Measurements from ENCODE around the gene ALMS1.
"Not testable (repeated sequence)": the region's sequence is repeated elsewhere in the genome, so short reads cannot be mapped to it uniquely, and the experiment has no call there.

Gene ALMS1

DNA sequence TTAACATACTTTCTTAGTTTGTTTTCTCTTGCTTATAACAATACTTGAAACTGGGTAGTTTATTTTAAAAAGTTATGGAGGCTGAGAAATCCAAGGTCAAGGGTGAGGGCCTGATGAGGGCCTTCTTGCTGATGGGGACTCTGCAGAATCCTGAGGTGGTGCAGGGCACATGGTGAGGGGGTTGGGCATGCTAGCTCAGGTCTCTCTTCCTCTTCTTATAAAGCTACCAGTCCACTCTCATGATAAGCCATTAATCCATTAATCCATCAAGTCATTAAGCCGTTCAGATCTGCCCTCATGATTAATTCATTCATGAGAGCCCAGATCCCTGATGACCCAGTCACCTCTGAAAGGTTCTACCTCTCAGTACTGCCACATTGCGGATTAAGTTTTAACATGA, 21.4 kb downstream of the ALMS1 start:
- ATAC-seq = no peak

DNA sequence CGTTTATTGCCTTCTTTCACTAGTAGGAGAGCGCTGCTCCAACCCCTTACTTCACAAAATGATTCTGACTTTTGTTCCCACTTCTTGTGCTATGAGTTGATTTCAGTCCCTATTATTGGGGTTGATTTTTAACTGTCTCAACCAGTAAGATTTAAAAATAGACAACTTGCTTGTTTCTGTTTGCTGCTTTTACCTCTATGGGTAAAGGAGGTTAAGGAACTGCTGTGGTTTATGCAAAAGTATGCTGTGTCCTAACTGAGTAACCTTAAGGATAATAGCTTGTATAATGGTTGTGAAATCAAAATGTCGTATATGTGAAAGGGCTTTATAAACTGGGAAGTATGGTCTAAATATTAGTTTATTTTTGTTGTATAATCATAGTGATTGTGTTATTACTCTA, 22.6 kb downstream of the ALMS1 start:
- no peak for ATAC-seq

DNA sequence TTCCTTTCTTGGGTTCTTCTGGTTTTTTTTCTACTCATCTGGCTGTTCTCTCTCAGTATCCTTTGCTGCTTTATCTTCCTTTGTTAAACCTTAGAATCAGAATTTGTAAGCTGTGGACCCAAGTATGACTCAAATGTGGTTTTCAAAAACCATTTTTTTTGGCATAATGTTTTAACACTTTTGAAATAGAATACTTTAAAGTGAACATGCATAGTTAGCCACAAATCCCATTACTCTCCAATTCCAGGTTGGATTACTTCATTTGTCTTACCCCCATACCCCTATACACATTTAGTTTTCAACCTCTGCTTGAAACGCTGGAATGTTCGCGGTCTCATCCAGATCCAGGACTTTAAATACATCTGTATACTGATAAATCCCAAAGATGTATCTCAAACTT, 29.1 kb downstream of the ALMS1 start:
- no peak for ATAC-seq

DNA sequence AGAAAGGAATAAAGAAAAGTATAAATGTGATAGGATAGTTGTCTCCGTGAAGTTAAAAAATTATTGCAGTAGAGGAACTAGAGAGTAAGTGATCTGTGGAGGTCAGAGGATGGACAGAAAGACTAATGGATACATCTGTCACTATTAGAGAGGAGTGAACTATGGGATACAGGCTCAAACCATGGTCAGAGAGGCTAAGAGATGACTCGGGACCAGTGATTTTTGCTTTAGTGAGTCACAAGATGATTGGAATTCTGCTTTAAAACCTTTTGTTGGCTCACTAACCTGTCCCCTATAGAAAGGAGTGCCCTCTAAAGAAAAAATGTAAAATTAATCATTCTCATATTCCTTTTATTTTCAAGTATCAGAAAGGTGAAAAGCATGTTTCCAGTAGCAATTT, 30.3 kb downstream of the ALMS1 start:
- ATAC-seq = no peak

DNA sequence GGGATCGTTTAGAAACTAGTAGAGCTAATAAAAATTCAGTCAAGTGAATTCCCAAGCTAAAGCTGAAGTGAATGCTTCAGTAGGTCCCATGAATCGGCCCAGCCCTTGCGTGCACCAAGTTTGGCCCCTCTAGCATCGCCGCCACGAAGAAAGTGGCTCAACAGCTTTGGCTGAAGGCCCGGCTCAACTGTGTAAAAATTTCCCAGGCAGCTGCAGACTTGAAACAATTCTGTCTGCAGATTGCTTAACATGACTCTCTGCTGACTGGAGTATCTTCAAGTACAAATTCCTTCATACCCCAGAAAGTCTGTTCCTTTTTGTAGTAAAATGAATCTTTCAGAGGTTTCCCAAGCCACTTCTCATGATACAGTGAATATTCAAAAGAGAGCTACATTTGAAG, 32.7 kb downstream of the ALMS1 start:
- ATAC-seq = no peak

DNA sequence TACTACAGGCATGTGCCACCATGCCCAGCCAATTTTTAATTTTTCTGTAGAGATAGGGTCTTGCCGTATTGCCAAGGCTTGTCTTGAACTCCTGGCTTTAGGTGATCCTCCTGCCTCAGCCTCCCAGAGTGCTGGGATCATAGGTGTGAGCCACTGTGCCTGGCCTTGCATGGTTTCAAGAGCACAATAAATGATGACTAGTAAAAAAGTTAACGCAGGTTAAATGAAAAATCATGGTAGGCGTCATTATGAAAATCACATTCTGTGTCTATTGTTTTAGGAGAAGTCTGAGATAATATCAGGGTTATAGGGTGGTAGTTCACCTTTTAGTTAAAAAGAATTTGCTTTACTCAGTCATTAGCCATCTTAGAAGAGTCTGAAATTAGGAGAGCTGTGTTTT, 38.3 kb downstream of the ALMS1 start:
- ATAC-seq = no peak

DNA sequence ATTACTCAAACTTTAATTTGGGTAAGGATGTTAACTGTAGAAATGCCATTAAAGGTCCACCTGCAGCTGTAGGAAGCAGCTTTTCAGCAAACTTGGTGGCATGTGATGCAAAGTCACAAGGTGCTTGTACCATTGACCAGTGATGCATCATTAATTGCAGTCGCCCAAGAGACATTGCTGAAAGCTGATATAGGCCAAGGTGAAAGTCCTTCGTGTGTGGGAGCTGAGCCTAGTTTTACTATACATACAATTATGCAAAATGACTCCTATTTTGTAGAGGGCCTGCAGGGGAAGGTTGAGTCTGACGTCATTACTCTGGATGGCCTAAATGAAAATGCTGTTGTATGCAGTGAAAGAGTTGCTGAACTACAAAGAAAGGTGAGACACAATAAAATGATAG, 40.5 kb downstream of the ALMS1 start:
- no peak for ATAC-seq

DNA sequence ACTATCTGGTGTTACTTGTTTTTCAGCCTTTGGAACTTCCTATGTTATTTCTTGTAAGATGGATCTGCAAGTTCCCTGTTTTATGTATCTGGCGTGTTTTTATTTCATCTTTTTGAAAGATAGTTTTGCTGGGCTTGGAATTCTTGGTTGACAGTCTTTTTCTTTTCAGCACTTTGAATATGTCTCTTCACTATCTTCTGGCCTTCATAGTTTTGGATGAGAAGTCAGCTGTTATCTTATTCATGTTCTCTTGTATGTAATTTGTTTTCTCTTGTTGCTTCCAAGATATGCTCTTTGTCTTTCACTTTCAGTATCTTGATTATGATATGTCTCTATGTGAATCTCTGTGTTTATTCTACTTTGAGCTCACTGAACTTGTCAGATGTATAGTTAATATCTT, 50.4 kb downstream of the ALMS1 start:
- no peak for ATAC-seq

DNA sequence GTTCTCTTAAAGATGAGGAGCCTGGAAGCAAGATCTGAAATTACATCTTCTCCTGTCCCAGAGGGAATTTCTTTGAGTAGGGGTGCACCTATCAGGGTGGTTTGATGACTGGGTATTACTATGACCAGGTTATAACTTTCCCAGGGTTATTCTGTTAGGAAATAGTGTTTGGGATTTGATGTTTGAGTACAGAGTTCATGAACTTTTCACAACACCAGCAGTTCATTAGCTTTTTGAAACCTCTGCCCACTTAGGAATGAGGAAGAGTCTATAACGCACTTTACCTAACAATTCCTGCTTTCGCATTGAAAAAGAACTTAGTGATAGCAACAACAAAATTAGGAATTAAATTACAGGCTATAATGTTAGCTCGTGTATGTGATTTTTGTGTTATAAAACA, 58.6 kb downstream of the ALMS1 start:
- no peak for ATAC-seq

DNA sequence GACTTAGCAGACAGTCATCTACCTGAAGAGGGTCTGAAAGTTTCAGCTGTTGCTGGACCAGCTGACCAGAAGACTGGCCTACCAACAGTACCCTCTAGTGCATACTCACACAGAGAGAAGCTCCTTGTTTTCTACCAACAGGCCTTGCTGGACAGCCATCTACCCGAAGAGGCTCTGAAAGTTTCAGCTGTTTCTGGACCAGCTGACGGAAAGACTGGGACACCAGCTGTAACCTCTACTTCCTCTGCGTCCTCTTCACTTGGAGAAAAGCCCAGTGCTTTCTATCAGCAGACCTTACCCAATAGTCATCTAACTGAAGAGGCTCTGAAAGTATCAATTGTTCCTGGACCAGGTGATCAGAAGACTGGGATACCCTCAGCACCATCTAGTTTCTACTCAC, 63.2 kb downstream of the ALMS1 start:
- ATAC-seq = no peak

DNA sequence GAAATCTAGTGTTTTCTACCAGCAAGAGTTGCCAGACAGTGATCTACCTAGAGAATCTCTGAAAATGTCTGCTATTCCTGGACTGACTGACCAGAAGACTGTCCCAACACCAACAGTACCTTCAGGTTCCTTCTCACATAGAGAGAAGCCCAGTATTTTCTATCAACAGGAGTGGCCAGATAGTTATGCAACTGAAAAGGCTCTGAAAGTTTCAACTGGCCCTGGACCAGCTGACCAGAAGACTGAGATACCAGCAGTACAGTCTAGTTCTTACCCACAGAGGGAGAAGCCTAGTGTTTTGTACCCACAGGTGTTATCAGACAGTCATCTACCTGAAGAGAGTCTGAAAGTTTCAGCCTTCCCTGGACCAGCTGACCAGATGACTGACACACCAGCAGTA, 63.8 kb downstream of the ALMS1 start:
- no peak for ATAC-seq

DNA sequence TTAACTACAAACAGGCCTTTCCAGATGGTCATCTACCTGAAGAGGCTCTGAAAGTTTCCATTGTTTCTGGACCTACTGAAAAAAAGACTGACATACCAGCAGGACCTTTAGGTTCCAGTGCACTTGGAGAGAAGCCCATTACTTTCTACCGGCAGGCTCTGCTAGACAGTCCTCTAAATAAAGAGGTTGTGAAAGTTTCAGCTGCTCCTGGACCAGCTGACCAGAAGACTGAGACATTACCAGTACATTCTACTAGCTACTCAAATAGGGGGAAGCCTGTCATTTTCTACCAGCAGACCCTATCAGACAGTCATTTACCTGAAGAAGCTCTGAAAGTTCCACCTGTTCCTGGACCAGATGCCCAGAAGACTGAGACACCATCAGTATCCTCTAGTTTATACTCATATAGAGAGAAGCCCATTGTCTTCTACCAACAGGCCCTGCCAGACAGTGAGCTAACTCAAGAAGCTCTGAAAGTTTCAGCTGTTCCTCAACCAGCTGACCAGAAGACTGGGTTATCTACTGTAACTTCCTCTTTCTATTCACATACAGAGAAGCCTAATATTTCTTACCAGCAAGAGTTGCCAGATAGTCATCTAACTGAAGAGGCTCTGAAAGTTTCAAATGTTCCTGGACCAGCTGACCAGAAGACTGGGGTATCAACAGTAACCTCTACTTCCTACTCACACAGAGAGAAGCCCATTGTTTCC, 65.8 kb downstream of the ALMS1 start:
- ATAC-seq = no peak

DNA sequence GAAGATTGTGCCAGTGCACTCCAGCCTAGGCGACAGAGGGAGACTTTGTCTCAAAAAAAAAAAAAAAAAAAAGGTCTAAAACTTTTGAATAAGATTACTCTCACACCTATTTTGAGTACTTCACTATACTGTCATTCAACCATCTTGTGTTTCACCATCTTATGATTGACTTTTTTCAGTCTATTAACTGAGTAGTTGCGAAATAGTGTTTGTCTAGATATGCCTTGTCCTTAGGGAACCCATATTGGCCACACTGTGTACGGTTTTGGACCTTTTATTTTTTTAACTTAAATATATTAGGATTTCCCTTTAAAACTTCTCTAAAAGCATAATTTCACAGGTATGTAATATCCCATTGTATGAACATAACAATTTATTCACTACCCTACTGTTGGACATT, 72.3 kb downstream of the ALMS1 start:
- ATAC-seq = no peak

DNA sequence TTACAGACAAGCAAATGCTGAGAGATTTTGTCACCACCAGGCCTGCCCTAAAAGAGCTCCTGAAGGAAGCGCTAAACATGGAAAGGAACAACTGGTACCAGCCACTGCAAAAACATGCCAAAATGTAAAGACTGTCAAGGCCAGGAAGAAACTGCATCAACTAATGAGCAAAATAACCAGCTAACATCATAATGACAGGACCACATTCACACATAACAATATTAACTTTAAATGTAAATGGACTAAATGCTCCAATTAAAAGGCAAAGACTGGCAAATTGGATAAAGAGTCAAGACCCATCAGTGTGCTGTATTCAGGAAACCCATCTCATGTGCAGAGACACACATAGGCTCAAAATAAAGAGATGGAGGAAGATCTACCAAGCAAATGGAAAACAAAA, 76.8 kb downstream of the ALMS1 start:
- ATAC-seq = not testable (repeated sequence)

DNA sequence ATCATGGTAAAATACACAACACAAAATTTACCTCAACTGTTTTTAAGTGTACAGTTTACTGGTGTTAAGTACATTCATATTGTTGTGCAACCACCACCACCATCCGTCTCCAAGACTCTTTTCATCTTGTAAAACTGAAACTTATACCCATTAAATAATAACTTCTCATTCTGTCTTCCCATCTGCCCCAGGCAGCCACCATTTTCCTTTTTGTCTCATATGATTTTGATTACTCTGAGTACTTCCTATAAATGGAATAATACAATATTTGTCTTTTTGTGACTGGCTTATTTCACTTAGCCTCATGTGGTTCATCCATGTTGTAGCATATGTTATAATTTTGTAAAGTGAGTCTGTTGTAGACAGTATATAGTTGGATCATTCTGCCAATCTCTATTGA, 82.7 kb downstream of the ALMS1 start:
- ATAC-seq = no peak

DNA sequence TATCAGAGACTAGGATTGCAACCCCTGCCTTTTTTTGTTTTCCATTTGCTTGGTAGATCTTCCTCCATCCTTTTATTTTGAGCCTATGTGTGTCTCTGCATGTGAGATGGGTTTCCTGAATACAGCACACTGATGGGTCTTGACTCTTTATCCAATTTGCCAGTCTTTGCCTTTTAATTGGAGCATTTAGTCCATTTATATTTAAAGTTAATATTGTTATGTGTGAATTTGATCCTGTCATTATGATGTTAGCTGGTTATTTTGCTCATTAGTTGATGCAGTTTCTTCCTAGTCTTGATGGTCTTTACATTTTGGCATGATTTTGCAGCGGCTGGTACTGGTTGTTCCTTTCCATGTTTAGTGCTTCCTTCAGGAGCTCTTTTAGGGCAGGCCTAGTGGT, 98.2 kb downstream of the ALMS1 start:
- ATAC-seq = not testable (repeated sequence)

DNA sequence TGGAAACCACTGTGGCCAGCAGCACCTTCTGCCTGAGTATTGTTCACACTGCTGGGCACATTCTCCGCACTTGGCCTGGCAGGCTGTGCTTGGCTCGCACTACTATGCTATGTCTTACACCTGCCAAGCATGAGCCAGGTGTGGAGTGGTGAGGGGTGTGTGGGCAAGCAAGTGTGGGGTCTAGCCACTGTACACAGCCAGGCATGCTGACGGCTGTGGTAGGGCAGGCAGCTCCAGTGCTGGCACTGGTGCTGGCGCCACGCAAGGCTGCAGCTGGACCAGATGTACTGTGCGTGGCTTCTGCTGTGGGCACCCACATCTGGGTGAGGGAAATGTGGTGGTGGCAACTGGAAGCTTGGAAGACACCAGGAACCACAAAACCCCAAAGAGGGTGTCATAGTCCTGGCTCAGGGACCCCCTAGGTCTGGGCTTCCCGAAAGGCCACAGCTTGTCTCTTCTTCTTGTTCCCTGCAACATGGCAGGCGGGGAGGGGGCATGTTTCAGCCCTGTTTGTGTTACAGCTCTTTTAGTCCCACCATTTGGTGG, 101.5 kb downstream of the ALMS1 start:
- ATAC-seq = no peak

DNA sequence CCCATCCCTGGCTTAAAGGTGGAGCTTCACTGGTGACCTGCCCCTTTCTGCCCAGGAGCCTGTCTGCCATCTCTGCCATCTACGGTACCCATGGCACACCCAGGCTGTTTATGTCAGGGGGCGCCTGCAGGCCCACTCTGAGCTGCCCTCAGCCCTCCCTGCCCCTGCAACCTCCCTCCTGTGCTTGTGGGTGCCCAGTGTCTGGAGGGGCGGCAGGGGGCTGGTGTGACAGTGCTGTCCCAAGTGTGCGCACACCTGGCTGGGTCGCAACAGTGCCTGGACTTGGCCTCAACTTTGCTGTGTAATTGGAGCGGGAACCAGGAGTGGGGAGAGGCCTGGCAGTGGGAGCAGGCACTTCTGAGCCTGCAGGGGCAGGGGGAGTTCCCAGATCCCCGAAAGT, 102.4 kb downstream of the ALMS1 start:
- no peak for ATAC-seq

DNA sequence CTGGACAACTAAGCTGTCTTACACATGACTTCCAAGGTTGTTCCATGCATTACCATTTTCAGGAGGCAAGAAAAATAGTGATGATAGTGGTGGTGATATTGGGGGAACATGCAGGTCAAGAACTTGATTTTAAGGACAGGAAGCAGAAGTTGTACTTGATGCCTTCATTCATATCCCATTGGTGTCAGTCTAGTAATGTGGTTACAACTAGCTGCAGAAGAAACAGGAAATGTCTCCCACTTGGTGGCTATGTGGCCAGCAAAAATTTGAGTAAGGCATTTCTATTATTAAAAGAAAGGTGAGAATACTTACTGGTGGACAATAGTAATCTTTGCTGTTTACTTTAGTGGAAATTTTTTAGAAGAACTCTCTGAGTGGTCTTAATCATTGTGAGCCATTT, 103.4 kb downstream of the ALMS1 start:
- ATAC-seq = no peak

DNA sequence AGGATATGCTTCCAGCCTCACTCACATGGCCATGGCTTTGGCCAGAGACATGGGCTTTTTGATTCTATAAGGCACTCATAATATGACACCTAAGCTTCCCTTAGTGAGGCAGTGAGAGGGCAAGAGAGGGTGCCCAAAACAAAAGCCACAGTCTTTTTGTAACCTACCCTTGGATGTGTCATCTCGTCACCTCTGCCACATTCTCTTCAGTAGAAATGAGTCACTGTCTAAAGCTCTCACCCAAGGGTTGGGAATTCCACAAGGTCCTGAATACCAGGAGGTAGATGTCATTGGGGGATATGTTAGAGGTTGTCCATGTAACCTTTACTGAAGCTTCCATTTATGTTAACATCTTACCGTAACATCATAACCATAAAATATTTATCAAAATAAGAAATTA, 108.4 kb downstream of the ALMS1 start:
- peak; percentile 25 to 51 for ATAC-seq

DNA sequence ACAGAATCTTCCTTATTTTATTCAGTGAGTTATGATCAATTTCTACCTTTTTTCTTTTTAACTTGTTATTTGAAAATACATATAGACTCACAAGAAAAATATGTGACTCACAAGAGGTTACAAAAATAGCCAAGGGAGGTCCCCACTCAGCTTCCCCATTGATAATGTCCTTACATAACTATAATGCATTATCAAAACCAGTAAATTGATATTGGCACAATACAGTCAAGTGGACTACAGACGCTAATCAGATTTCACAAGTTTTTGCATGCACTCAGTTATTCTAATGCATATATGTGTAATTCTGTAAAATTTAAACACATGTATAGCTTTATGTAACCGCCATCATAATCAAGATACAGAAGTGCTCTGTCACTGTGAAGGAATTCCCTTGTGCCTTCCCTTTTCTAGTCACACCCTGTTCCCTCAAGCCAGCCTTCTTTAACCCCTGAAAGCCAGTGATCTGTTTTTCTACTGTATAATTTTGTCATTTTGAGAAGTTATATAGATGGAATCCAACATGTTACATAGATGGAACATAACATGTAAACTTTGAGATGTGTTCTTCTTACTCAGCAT, 118.4 kb downstream of the ALMS1 start:
- no peak for ATAC-seq

DNA sequence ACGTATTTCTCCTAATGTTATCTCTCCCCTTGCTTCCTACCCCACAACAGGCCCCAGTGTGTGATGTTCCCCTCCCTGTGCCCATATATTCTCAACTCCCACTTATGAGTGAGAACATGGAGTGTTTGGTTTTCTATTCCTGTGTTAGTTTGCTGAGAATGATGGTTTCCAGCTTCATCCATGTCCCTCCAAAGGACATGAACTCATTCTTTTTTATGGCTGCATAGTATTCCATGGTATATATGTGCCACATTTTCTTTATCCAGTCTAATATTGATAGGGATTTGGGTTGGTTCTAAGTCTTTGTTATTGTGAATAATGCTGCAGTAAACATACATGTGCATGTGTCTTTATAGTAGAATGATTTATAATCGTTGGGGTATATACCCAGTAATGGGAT, 119.2 kb downstream of the ALMS1 start:
- ATAC-seq = not testable (repeated sequence)

DNA sequence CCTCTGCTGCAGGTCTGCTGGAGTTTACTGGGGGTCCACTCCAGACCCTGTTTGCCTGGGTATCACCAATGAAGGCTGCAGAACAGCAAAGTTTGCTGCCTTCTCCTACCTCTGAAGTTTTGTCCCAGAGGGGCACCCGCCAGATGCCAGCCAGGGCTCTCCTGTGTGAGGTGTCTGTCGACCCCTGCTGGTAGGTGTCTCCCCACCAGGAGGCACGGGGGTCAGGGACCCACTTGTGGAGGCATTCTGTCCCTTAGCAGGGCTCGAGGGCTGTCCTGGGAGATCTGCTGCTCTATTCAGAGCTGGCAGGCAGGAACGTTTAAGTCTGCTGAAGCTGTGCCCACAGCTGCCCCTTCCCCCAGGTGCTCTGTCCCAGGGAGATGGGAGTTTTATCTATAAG, 124.8 kb downstream of the ALMS1 start:
- not testable (repeated sequence) for ATAC-seq

DNA sequence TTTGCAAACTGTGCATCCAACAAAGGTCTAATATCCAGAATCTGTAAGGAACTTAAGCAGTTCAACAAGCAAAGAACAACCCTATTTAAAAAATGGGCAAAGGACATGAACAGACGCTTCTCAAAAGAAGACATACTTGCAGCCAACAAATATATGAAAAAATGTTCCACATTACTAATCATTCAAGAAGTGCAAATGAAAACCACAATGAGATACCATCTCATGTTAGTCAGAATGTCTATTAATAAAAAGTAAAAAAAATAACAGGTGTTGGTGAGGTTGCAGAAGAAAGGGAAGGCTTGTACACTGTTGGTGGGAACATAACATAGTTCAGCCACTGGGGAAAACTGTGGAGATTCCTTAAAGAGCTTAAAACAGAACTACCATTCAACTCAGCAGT, 130.4 kb downstream of the ALMS1 start:
- peak in 1 of 2 donors; percentile 46 for ATAC-seq

DNA sequence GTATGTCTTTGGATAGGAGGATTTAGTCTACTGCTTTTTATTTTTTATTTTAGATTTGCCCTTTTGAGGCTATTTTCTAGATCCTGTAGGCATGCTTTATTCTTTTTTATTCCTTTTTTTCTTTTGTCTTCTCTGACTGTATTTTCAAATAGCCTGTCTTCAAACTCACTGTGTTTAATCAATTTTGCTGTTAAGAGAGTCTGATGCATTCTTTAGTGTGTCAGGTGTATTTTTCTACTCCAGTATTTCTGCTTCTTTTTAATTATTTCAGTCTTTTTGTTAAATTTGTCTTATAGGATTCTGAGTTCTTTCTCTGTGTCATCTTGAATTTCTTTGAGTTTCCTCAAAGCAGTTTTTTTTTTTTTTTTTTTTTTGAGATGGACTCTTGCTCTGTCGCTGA, 143.1 kb downstream of the ALMS1 start:
- no peak for ATAC-seq
